ENCODE measurements around the gene NDUFA7.

DNA sequence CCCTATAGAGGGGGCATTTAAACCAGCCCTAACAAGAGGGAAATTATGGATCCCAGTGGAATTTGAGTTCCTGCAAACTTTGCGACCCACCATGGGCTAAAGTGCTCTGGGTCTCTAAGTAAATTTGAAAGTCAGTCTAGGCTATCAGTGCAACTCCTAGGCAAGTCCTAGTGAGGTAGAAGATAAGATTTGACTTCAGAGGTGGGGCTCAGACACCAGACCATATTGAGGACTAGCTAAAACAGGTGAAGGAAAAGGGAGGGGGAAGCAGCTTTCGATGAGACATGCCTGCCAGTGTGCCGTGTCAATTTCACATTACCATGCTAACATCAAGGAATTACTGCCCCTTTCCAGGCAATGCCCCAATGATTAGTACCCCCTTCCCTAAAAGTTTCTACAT, 51.5 kb downstream of the NDUFA7 start:
- TF ChIP-seq, protein P1, sequence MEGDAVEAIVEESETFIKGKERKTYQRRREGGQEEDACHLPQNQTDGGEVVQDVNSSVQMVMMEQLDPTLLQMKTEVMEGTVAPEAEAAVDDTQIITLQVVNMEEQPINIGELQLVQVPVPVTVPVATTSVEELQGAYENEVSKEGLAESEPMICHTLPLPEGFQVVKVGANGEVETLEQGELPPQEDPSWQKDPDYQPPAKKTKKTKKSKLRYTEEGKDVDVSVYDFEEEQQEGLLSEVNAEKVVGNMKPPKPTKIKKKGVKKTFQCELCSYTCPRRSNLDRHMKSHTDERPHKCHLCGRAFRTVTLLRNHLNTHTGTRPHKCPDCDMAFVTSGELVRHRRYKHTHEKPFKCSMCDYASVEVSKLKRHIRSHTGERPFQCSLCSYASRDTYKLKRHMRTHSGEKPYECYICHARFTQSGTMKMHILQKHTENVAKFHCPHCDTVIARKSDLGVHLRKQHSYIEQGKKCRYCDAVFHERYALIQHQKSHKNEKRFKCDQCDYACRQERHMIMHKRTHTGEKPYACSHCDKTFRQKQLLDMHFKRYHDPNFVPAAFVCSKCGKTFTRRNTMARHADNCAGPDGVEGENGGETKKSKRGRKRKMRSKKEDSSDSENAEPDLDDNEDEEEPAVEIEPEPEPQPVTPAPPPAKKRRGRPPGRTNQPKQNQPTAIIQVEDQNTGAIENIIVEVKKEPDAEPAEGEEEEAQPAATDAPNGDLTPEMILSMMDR (IDR thresholded peaks at IDR 0.05; ENCODE audit: insufficient read depth, low read length), result no peak
- TF ChIP-seq POLR2AphosphoS5 (IDR thresholded peaks at IDR 0.05; ENCODE audit: low read depth) (no peak), SPI1 (IDR thresholded peaks at IDR 0.05; ENCODE audit: borderline replicate concordance, low read depth) (no peak)

All from HL-60 (cell line).